Measurements from ENCODE around the gene CCDC18. TPM values are rescaled to one million over a fixed set of nuclear protein-coding genes. Genes with fewer than 3 reads are reported as not detected.

The CCDC18 gene
- total RNA-seq, result 2.0 and 5.1 TPM in 2 replicates

GRCh38 chr1:93180723-93181613 lies at the start of gene CCDC18:
Gene CCDC18 (plus strand): TSS chr1:93180724. CDS start chr1:93183362, 2,638 bp downstream.

GRCh38 chr1:93179886-93180722 lies 420 bp upstream of the CCDC18 start, which contains the start of gene TMED5:
Gene TMED5 (minus strand): TSS chr1:93180413. CDS start chr1:93180242, 171 bp downstream.

Other genes starting within 250 kb of the CCDC18 start
- 6.9 and 24.6 TPM in 2 replicates for gene DIPK1A, start 219.3 kb upstream of the CCDC18 start, total RNA-seq
- 13.5 and 15.9 TPM in 2 replicates for gene MTF2, start 101.4 kb upstream of the CCDC18 start, total RNA-seq
- 72.0 and 76.1 TPM in 2 replicates for gene TMED5, start 311 bp upstream of the CCDC18 start, total RNA-seq
- gene DR1, start 165.2 kb downstream of the CCDC18 start, total RNA-seq, result 38.2 and 43.4 TPM in 2 replicates